ENCODE measurements around the gene BBC3.

BBC3 gene

GRCh38 chr19:47188507-47189033 is 42.4 kb downstream of the BBC3 start:
- DNase-seq = no peak

- no peak for DNase-seq
These were observed 43.2 kb downstream of the BBC3 start for GRCh38 chr19:47187797-47188196.

- DNase-seq = no peak
These were observed 43.7 kb downstream of the BBC3 start for GRCh38 chr19:47187335-47187655.

GRCh38 chr19:47186446-47187334 is 44.3 kb downstream of the BBC3 start:
- no peak for DNase-seq

- DNase-seq = no peak
These were observed 47.4 kb downstream of the BBC3 start for GRCh38 chr19:47183601-47184000.

- DNase-seq = no peak
These were observed 51.2 kb downstream of the BBC3 start for GRCh38 chr19:47179653-47180310.

GRCh38 chr19:47176627-47177090 is 54.3 kb downstream of the BBC3 start:
- no peak for DNase-seq

- DNase-seq = no peak
These were observed 54.9 kb downstream of the BBC3 start for GRCh38 chr19:47176071-47176626.

- no peak for DNase-seq
These were observed 58.1 kb downstream of the BBC3 start for GRCh38 chr19:47172666-47173455.
